OCI-LY3 (cell line): Measurements from ENCODE around the gene HLA-DQB1.
A peak's percentile ranks its signal among the peaks of the same experiment; 100 is the strongest.

ENCODE experiments used
- H2AFZ ChIP-seq: fragments of 200-600, 300-600 bp; shearing (Covaris generic); 2 replicates; pipeline ENCODE4 v1.6.0; 2014; ENCODE audit warnings: antibody characterized with exemption, low read depth, low read length
- H3K27ac ChIP-seq: fragments of 200-600, 300-600 bp; sonication (generic); 2 replicates; pipeline ENCODE4 v1.5.1; 2014; ENCODE audit warnings: mild to moderate bottlenecking, low read length, moderate library complexity, mixed read lengths
- H3K27me3 ChIP-seq: fragments of 200-600, 300-600 bp; sonication (generic); 2 replicates; pipeline ENCODE4 v1.6.1; 2014; ENCODE audit warnings: low read depth, low read length, mixed read lengths
- H3K36me3 ChIP-seq: fragments of 200-600, 300-600 bp; sonication (generic); replicated peaks from 2 replicates; pipeline ENCODE3; 2014; ENCODE audit warnings: low read depth, low read length, mixed read lengths
- H3K4me1 ChIP-seq: fragments of 300-600, 200-600 bp; sonication (generic); 2 replicates; pipeline ENCODE4 v1.6.1; 2014; ENCODE audit warnings: low read length, mixed read lengths
- H3K4me2 ChIP-seq: fragments of 200-600, 300-600 bp; sonication (generic); 2 replicates; pipeline ENCODE4 v1.6.1; 2014; ENCODE audit warnings: low read length, mixed read lengths
- H3K4me3 ChIP-seq: fragments of 300-600, 200-600 bp; sonication (generic); 2 replicates; pipeline ENCODE4 v1.5.1; 2014; ENCODE audit warnings: antibody characterized with exemption, mild to moderate bottlenecking, low read length, moderate library complexity
- H3K79me2 ChIP-seq: fragments of 300-600, 200-600 bp; shearing (Covaris generic); 2 replicates; pipeline ENCODE4 v1.6.1; 2014; ENCODE audit warnings: mild to moderate bottlenecking, low read length, mixed read lengths
- H3K9ac ChIP-seq: fragments of 300-600, 200-600 bp; shearing (Covaris generic); 2 replicates; pipeline ENCODE4 v1.6.0; 2014; ENCODE audit warnings: mild to moderate bottlenecking, low read length, moderate library complexity
- H3K9me3 ChIP-seq: fragments of 200-600, 300-600 bp; shearing (Covaris generic); 2 replicates; pipeline ENCODE4 v1.6.1; 2014; ENCODE audit warnings: low read length, mixed read lengths; ENCODE audit not compliant: insufficient read depth
- H4K20me1 ChIP-seq: fragments of 200-600, 300-600 bp; sonication (generic); 2 replicates; pipeline ENCODE4 v1.6.1; 2016; ENCODE audit warnings: low read length, mixed read lengths; ENCODE audit not compliant: insufficient read depth
- EZH2phosphoT487 ChIP-seq: fragments of 200-600 bp; shearing (Covaris generic); IDR thresholded peaks from 2 replicates; pipeline ENCODE4 v1.6.1; 2018; ENCODE audit warnings: antibody characterized with exemption, mixed run types, low read depth
- TF ChIP-seq, protein P1 (sequence below): fragments of 200-600, 300-600 bp; sonication (generic); IDR thresholded peaks from 2 replicates; pipeline ENCODE4 v1.5.1; 2014; ENCODE audit warnings: antibody characterized with exemption, low read length, low read depth

The HLA-DQB1 gene

GRCh38 chr6:32627249-32627648 is 39.2 kb downstream of the HLA-DQB1 start:
- Histone ChIP-seq H3K27me3 (no peaks in the 10 kb centered on the region), H2AFZ (no peak overlapping the region), H3K9me3 (no peaks in the 10 kb centered on the region), H4K20me1 (no peaks in the 10 kb centered on the region), H3K79me2 (no peaks in the 10 kb centered on the region), H3K27ac (no peak overlapping the region), H3K4me2 (no peak overlapping the region), H3K4me1 (peaks cover 32% of the 10 kb centered on the region), H3K9ac (no peak overlapping the region), H3K36me3 (no peaks in the 10 kb centered on the region), H3K4me3 (no peak overlapping the region)
- no peak for TF ChIP-seq EZH2phosphoT487
- TF ChIP-seq, protein P1, sequence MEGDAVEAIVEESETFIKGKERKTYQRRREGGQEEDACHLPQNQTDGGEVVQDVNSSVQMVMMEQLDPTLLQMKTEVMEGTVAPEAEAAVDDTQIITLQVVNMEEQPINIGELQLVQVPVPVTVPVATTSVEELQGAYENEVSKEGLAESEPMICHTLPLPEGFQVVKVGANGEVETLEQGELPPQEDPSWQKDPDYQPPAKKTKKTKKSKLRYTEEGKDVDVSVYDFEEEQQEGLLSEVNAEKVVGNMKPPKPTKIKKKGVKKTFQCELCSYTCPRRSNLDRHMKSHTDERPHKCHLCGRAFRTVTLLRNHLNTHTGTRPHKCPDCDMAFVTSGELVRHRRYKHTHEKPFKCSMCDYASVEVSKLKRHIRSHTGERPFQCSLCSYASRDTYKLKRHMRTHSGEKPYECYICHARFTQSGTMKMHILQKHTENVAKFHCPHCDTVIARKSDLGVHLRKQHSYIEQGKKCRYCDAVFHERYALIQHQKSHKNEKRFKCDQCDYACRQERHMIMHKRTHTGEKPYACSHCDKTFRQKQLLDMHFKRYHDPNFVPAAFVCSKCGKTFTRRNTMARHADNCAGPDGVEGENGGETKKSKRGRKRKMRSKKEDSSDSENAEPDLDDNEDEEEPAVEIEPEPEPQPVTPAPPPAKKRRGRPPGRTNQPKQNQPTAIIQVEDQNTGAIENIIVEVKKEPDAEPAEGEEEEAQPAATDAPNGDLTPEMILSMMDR, result no peak

GRCh38 chr6:32625137-32625536 is 41.3 kb downstream of the HLA-DQB1 start:
- no peak overlapping the region for H3K27ac ChIP-seq
- no peak overlapping the region for H3K4me2 ChIP-seq
- no peak overlapping the region for H3K9ac ChIP-seq
- no peak for TF ChIP-seq EZH2phosphoT487
- TF ChIP-seq, protein P1, result no peak
- H3K36me3 ChIP-seq, result no peaks in the 10 kb centered on the region
- no peaks in the 10 kb centered on the region for H3K27me3 ChIP-seq
- H3K4me3 ChIP-seq, result no peak overlapping the region
- H3K9me3 ChIP-seq, result no peaks in the 10 kb centered on the region
- H4K20me1 ChIP-seq, result no peaks in the 10 kb centered on the region
- H3K79me2 ChIP-seq, result no peaks in the 10 kb centered on the region
- peaks cover 43% of the 10 kb centered on the region for H3K4me1 ChIP-seq
- no peak overlapping the region for H2AFZ ChIP-seq

GRCh38 chr6:32624565-32624964 is 41.9 kb downstream of the HLA-DQB1 start:
- Histone ChIP-seq H3K36me3 (no peaks in the 10 kb centered on the region), H3K4me2 (peak overlapping the region; percentile 12; the same call in 1 of the 2 replicates), H2AFZ (no peak overlapping the region), H4K20me1 (no peaks in the 10 kb centered on the region), H3K4me3 (no peak overlapping the region), H3K9ac (no peak overlapping the region), H3K27me3 (no peaks in the 10 kb centered on the region), H3K79me2 (no peaks in the 10 kb centered on the region), H3K4me1 (peaks cover 43% of the 10 kb centered on the region), H3K27ac (no peak overlapping the region), H3K9me3 (no peaks in the 10 kb centered on the region)
- TF ChIP-seq EZH2phosphoT487, result no peak
- TF ChIP-seq, protein P1, result no peak

GRCh38 chr6:32623693-32624092 is 42.8 kb downstream of the HLA-DQB1 start:
- Histone ChIP-seq H3K27me3 (no peaks in the 10 kb centered on the region), H3K4me3 (peak overlapping the region; percentile 24; the same call in 1 of the 2 replicates), H3K9me3 (no peaks in the 10 kb centered on the region), H3K4me1 (peaks cover 43% of the 10 kb centered on the region), H3K9ac (peak overlapping the region; percentile 1; the same call in 1 of the 2 replicates), H3K36me3 (no peaks in the 10 kb centered on the region), H3K27ac (peak overlapping the region; percentile 97), H3K4me2 (peak overlapping the region; percentile 89), H3K79me2 (no peaks in the 10 kb centered on the region), H2AFZ (no peak overlapping the region), H4K20me1 (no peaks in the 10 kb centered on the region)
- TF ChIP-seq EZH2phosphoT487, result no peak
- TF ChIP-seq, protein P1, result no peak
